Activated T-cell treated with anti-CD3 and anti-CD28 coated beads, Interleukin-2, amount 50 U/mL, for 24 hours (primary cell): Measurements from ENCODE around the gene KRTAP25-1.

Experiments used
- DNase-seq: peaks from one replicate; pipeline ENCODE4 v3.0.0-alpha.2; 2020
- H3K27ac Mint-ChIP-seq: 2 replicates; pipeline ENCODE4 v1.8.0; 2020; ENCODE audit warnings: mild to moderate bottlenecking, mixed read lengths
- H3K27me3 Mint-ChIP-seq: 2 replicates; pipeline ENCODE4 v1.8.0; 2020; ENCODE audit warnings: mixed read lengths
- H3K36me3 Mint-ChIP-seq: 2 replicates; pipeline ENCODE4 v1.8.0; 2020; ENCODE audit warnings: low read depth, mixed read lengths
- H3K4me1 Mint-ChIP-seq: 2 replicates; pipeline ENCODE4 v1.8.0; 2020; ENCODE audit warnings: low read depth, mixed read lengths
- H3K4me3 Mint-ChIP-seq: 2 replicates; pipeline ENCODE4 v1.8.0; 2020; ENCODE audit warnings: mild to moderate bottlenecking, moderate library complexity, mixed read lengths
- H3K9me3 Mint-ChIP-seq: 2 replicates; pipeline ENCODE4 v1.8.0; 2020; ENCODE audit warnings: mixed read lengths

Gene KRTAP25-1

DNA sequence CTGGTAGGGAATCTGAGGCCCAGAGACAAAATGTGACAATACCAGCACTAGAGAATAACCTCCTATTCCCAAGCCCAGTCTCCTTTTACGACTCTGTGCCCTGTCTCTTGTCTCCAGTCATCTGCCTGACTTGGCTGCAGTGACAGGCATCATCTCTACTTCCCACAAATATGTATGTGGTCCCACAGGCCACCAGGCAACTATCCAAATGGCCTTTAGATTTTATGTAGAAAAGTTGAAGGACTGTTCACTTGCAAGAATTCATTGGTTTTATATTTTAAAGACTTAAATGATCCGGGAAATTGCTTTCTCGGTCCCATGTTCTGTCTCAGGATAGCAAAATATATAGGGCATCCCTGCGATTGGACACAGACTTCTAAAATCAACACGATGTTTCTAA, 18.2 kb downstream of the KRTAP25-1 start:
- peaks cover 3% of the 10 kb centered on the region for H3K9me3 Mint-ChIP-seq
- peaks cover 6% of the 10 kb centered on the region for H3K27me3 Mint-ChIP-seq
- H3K4me1 Mint-ChIP-seq: no peaks in the 10 kb centered on the region
- H3K27ac Mint-ChIP-seq: no peak overlapping the region
- no peak overlapping the region for H3K4me3 Mint-ChIP-seq
- no peak for DNase-seq
- H3K36me3 Mint-ChIP-seq: no peaks in the 10 kb centered on the region

DNA sequence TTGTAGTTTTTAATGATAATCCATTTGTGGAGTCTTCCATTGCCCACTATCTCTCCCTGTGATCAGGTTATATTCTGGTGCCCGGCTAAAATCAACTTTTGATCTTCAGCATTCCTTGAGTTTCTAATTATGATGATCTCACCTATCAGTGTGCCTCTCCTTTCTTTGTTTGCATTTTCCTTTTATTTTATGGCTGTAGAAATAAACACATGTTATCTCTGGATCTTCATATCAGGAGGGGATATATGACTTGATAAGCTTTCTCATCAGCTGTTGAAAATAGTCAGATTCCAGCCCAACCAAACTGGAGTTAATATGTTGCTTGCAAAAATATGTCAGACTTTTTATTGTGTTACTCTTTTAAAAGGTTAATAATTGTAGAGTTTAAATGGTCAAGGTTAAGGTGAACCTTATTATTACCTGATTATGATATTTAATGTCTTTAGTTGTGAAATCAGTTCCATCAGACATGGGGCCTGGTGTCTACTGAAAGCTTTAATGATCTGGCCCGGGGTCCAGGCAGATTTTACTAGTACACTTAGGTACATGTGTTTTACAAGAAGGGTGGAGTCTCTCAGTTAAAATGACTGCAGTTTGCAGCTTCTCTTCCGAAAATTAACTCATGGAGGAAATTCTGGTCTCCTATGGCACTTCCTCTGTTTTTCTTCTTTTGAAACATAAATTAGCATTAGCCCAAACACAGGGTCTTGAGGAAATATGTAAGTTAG, 19.3 kb downstream of the KRTAP25-1 start:
- Mint-ChIP-seq H3K36me3 (no peaks in the 10 kb centered on the region), H3K27ac (no peak overlapping the region), H3K27me3 (peaks cover 6% of the 10 kb centered on the region), H3K9me3 (peaks cover 6% of the 10 kb centered on the region), H3K4me1 (no peaks in the 10 kb centered on the region), H3K4me3 (no peak overlapping the region)
- no peak for DNase-seq

DNA sequence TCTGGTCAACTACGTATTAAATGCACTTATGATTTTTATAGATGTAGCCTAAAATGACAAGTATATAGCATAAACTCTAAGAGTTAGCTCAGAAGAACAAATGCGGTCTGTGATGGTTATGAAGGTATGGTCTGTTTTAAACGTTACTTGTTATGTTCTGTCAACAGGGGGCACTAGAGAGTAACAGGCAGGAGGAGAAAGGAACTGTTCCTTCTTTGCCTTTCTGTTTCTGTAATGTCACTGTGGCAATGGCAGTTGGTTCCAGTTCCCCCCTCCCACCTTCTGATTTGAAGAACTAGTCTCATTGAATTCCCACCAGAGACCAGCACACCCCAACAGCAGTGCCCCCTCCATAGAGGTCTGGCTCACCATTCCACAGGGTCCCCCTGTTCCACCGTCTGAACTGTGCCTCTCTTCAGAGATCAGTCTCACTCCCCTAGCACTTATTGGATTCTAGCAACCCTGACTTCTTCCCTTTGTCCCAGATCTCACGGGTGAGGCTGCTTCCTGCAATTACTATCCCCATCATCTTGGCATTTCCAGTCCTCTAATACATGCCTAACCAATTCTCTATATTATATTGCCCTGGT, 20.6 kb downstream of the KRTAP25-1 start:
- H3K9me3 Mint-ChIP-seq: peaks cover 8% of the 10 kb centered on the region
- H3K27ac Mint-ChIP-seq: no peak overlapping the region
- no peak overlapping the region for H3K4me3 Mint-ChIP-seq
- no peaks in the 10 kb centered on the region for H3K36me3 Mint-ChIP-seq
- H3K4me1 Mint-ChIP-seq: no peaks in the 10 kb centered on the region
- peaks cover 6% of the 10 kb centered on the region for H3K27me3 Mint-ChIP-seq
- DNase-seq: no peak

DNA sequence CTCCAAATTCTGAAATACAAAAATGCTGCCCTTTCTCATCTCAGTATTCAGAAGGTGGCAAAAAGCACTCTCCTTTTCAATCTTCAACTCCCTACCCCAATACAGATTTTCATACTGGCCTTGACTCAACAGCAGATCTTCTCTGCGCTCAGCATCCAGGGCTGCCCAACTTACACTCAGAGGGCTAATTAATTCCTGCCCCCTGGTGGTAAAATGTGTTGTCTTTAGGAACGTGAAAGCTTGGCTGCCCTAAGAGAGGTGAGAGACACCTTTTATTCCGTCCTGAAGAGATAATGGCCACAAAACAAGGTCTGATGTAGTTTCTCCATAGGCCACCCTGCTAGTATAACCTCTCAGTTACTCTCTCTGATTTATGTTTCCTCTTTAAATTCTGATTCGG, 31.5 kb downstream of the KRTAP25-1 start:
- Mint-ChIP-seq H3K4me1 (no peaks in the 10 kb centered on the region), H3K9me3 (no peaks in the 10 kb centered on the region), H3K27ac (no peak overlapping the region), H3K36me3 (no peaks in the 10 kb centered on the region), H3K4me3 (no peak overlapping the region), H3K27me3 (no peaks in the 10 kb centered on the region)
- no peak for DNase-seq

DNA sequence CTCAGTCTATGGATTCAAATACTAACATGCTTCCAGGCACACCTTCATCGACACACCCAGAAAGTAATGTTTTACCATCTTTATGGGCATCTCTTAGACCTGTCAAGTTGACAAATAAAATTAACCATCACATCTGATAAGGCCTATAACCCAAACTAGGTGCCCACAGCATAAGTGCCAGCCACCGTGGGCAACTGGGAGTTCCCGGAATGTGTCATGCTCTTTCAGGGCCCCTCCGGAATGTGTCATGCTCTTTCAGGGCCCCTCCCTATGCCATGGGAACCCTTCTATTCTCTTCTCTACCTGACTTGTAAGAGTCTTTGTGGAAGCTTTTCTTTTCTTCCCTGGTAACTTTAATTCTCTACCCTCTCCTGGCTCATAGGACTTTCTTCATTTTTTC, 33.2 kb downstream of the KRTAP25-1 start:
- no peak for DNase-seq
- H3K4me1 Mint-ChIP-seq: no peaks in the 10 kb centered on the region
- no peaks in the 10 kb centered on the region for H3K27me3 Mint-ChIP-seq
- peaks cover 2% of the 10 kb centered on the region for H3K9me3 Mint-ChIP-seq
- H3K27ac Mint-ChIP-seq: no peak overlapping the region
- H3K36me3 Mint-ChIP-seq: no peaks in the 10 kb centered on the region
- H3K4me3 Mint-ChIP-seq: no peak overlapping the region

DNA sequence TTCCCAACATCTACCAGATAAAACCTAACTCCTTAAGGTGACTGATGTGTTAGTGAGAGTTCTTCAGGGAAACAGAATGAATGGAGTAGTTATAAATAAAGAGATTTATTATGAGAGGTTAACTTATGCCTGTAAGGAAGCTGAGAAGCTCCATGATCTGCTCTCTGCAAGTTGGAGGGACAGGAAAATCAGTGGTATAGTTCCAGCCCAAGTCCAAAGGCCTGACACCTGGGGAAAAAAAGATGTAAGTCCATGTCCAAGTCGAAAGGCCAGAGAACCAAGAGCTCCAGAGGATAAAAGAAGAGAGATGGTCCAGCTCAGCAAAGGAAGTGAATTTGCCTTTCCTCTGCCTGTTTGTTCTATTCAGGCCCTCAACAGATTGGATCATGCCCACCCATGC, 33.6 kb downstream of the KRTAP25-1 start:
- peaks cover 2% of the 10 kb centered on the region for H3K9me3 Mint-ChIP-seq
- no peaks in the 10 kb centered on the region for H3K27me3 Mint-ChIP-seq
- DNase-seq: no peak
- H3K4me1 Mint-ChIP-seq: no peaks in the 10 kb centered on the region
- H3K4me3 Mint-ChIP-seq: no peak overlapping the region
- no peak overlapping the region for H3K27ac Mint-ChIP-seq
- no peaks in the 10 kb centered on the region for H3K36me3 Mint-ChIP-seq

DNA sequence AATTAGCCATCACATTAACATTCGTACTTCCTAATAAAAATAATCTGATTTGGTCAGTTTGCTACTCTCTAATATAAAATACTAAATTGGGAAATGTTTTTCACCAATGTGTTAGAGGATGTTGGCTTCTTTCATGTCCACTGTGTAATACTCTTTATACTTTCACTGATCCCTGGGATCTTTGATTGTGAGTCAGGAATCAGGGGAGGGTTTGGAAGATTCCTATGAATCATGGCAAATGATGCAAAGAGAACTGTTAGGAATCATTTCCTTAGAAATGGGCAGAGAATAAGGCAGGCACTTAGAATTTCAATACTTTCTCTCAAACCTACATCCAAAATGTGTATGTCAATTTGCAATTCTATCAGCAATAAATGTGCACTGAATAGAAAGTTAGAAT, 37.5 kb downstream of the KRTAP25-1 start:
- Mint-ChIP-seq H3K36me3 (no peaks in the 10 kb centered on the region), H3K27me3 (no peaks in the 10 kb centered on the region), H3K27ac (no peak overlapping the region), H3K9me3 (peaks cover 2% of the 10 kb centered on the region), H3K4me3 (no peak overlapping the region), H3K4me1 (no peaks in the 10 kb centered on the region)
- no peak for DNase-seq

DNA sequence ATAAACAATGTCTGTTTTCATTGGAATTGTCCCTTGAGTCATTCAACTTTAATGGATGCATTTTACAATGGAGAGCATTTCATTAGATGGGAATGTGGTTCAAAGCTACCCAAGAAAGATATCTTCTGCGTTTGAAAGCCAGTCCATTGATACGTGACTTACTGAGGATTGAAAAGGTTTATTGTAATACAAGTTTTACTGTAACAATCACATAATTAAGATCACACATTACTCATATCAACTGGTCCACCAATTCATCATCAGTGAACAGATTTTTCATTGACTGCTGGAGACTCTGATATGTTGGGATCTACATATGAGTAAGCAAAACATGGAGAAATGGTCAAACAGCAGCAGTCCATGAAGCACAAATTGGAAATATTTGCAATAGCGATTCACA, 39.4 kb downstream of the KRTAP25-1 start:
- no peaks in the 10 kb centered on the region for H3K4me1 Mint-ChIP-seq
- no peak overlapping the region for H3K4me3 Mint-ChIP-seq
- peaks cover 2% of the 10 kb centered on the region for H3K9me3 Mint-ChIP-seq
- H3K36me3 Mint-ChIP-seq: no peaks in the 10 kb centered on the region
- no peaks in the 10 kb centered on the region for H3K27me3 Mint-ChIP-seq
- no peak for DNase-seq
- no peak overlapping the region for H3K27ac Mint-ChIP-seq

DNA sequence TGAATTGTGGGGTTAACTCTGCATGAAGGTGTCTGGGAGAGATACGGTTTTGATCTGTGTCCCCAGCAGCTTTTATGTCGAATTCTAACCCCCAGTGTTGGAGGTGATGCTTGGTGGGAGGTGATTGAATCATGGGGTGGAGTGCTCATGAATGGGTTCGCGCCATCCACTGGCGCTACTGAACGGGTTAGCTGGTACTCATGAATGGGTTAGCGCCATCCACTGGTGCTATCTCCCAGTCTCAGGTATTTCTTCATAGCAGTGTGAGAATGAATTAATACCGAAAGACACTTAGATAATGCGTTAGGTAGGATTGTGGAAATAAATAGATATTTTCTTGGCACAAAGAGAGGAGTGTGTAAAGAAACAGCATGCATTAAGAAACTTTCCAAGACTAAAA, 40.5 kb downstream of the KRTAP25-1 start:
- H3K9me3 Mint-ChIP-seq: peaks cover 2% of the 10 kb centered on the region
- no peak for DNase-seq
- no peaks in the 10 kb centered on the region for H3K36me3 Mint-ChIP-seq
- no peaks in the 10 kb centered on the region for H3K4me1 Mint-ChIP-seq
- H3K27me3 Mint-ChIP-seq: no peaks in the 10 kb centered on the region
- H3K27ac Mint-ChIP-seq: no peak overlapping the region
- no peak overlapping the region for H3K4me3 Mint-ChIP-seq

DNA sequence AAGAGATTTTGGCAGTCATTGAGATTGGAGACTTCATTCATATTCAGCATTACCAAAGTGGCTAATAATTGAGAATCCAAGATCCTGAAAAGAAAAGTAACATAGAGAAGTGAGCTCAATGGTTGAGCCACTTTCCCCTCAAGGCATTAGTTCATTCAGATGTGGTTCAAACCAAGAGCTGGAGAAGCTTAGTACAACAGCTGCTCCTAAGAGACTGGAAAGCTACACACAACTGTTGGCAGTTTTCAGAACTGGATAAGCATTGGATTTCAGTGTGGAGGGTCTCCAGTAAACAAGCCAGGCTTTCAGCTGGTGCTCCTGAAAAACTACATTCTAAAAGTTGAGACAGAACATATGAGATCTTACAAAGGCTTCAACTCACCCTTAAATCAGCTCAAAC, 44.3 kb downstream of the KRTAP25-1 start:
- Mint-ChIP-seq H3K27me3 (peaks cover 2% of the 10 kb centered on the region), H3K36me3 (no peaks in the 10 kb centered on the region), H3K27ac (no peak overlapping the region), H3K4me3 (no peak overlapping the region), H3K9me3 (no peaks in the 10 kb centered on the region), H3K4me1 (no peaks in the 10 kb centered on the region)
- no peak for DNase-seq

DNA sequence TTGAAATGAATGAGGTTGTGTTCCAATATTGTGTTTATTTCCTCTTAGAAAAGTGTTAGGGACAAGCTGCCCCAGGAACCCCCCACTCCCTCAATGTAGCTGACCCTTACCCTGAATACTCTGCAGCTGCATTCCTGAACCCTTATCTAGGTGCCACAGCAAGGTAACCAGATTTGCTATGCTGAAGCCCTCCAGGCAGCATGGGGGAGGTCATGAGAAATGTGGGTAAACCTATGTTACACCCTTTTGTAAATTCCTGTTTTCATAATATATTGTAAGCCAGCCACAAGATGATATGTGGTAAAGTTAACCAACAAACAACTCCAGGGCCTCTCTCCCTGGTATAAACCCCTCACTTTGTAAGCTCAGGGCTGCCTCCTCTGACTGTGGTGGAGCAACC, 45.6 kb downstream of the KRTAP25-1 start:
- Mint-ChIP-seq H3K36me3 (no peaks in the 10 kb centered on the region), H3K4me3 (no peak overlapping the region), H3K4me1 (no peaks in the 10 kb centered on the region), H3K27ac (no peak overlapping the region), H3K27me3 (peaks cover 2% of the 10 kb centered on the region), H3K9me3 (no peaks in the 10 kb centered on the region)
- DNase-seq: no peak

DNA sequence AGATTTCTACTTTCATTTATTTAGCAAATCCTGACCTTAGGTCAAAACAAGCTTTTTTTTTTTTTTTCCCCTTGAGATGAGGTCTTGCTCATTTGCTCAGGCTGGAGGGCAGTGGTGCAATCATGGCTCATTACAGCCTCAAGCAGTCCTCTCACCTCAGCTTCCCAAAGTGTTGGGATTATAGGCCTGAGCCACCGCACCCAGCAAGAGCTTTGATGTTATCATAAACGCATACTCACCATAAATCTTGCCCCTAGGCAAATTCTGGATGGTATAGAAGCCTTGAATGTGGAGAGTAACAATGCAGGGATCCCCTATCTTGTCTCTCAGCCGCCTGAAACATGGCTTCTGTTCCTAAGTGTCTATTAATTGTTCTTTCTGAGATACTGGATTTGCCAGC, 48.7 kb downstream of the KRTAP25-1 start:
- H3K36me3 Mint-ChIP-seq: no peaks in the 10 kb centered on the region
- H3K4me3 Mint-ChIP-seq: no peak overlapping the region
- H3K4me1 Mint-ChIP-seq: no peaks in the 10 kb centered on the region
- DNase-seq: no peak
- peaks cover 2% of the 10 kb centered on the region for H3K27me3 Mint-ChIP-seq
- H3K9me3 Mint-ChIP-seq: no peaks in the 10 kb centered on the region
- no peak overlapping the region for H3K27ac Mint-ChIP-seq
